HEK293T (cell line): ENCODE measurements around the gene DOCK1.

Experiments used
- FOXM1 ChIP-seq: fragments of 450-650 bp; IDR thresholded peaks from 2 replicates; pipeline ENCODE4 v1.6.1; 2017; ENCODE audit warnings: mild to moderate bottlenecking, borderline replicate concordance
- SP1 ChIP-seq: fragments of 450-650 bp; IDR thresholded peaks from 2 replicates; pipeline ENCODE4 v1.6.1; 2017
- ZNF384 ChIP-seq: fragments of 450-650 bp; IDR thresholded peaks from 2 replicates; pipeline ENCODE4 v1.6.1; 2016

GRCh38 chr10:126893841-126894240 is 11.4 kb upstream of the DOCK1 start:
- TF ChIP-seq FOXM1 (no peak), SP1 (no peak), ZNF384 (no peak)
